Stimulated activated naive CD8-positive, alpha-beta T cell treated with anti-CD3 and anti-CD28 coated beads, Interleukin-15, Interleukin-2, amounts not matched to agents 100 U/mL and 50 U/mL, for 24 hours (primary cell): ENCODE data around the gene IFNA8.
"Not testable (repeated sequence)": the region's sequence is repeated elsewhere in the genome, so short reads cannot be mapped to it uniquely, and the experiment has no call there.

Source experiments
- ATAC-seq: fragments of 150-1000 bp; cut with Tn5 transposase; one replicate; pipeline ENCODE4 v1.10.0; 2021
- DNase-seq: peaks from one replicate; pipeline ENCODE4 v3.0.0; 2021

IFNA8 gene

DNA sequence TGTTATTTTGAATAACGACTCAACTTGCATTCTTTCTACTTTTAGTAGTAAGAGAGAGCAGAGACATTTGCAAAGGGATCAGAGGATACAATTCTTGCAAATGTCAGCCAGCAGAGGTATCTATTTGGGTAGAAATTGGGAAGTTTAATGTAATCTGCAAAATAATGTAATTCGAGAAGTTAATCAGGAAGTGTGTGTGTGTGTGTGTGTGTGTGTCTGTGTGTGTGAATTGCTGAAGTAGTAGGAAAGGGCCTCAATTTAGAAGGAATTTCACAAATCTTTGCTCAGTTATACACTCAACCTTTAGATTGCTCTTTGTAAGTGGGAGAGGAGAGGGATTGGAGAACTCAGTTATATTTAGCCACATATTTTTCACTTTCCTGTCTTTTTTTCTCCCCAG lies 20.3 kb downstream of the IFNA8 start:
- DNase-seq, result no peak
- ATAC-seq, result no peak

DNA sequence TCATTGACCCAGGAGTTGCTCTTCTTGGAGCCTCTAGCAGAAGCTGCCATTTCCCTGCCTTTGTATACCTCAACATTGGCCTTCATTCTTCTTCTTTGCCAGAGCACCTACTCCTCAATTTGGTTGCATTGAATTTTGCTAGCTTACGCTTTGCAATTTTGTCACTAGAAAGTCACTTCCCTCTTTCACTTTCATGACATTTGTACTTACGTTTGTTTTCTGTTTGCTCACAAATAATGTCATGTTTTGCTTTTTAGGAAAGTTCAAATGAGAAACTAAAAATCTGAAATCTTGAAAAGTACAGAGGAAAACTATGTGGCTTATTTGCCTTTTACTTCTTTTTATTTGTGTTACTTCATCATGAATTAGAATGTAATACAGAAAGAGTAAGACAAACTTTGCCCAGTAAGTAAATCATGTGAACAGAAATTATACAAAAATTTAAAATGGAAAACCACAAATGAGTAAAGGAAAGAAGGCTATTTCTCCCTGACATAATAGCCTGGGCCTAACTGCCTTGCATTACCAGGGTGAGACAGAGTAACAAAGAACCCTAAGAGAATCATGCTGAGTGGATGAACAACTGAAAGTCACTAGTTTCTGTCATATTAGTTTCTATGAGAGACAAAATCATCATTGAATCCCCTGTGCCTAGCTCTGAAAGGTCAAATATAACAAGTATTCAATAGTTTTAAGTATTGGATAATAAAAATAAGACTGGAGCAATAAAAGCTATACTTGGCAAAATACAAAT lies 23.9 kb downstream of the IFNA8 start:
- ATAC-seq (no peak), DNase-seq (no peak)

DNA sequence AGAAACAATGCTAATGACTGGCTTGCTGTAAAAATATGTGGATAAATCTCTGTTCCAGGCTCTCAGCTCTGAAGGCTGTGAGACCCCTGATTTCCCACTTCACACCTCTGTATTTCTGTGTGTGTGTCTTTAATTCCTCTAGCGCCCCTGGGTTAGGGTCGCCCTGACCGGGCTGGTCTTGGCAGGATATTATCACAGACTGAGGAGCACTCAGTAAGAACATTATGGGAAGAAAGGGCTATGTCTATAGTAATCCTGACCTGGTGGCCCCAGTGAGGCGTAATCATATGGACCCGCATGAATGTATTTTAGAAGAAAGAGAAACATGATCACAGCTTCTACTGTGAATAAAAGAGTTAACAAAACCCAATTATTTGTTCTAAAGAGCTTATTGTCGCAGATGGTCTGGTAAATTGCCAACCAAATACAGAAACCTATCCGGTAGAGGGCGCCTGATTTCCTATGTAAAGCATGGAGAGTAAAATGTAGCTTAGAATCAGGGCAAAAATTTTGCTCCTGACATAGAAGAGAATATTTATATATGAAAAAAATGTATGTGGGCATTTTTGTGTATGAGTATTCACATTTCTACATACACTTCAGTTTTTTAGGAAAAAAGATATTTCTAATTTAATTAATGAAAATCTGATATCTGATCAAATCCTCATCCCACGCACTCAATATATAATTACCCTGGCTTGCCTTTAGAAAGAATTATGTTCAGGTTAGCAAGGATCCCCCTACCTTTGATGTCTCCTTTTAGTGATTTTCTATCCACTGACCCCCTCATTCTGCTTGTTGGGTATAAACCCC lies 25.5 kb downstream of the IFNA8 start:
- ATAC-seq, result no peak
- DNase-seq, result peak; percentile 62

DNA sequence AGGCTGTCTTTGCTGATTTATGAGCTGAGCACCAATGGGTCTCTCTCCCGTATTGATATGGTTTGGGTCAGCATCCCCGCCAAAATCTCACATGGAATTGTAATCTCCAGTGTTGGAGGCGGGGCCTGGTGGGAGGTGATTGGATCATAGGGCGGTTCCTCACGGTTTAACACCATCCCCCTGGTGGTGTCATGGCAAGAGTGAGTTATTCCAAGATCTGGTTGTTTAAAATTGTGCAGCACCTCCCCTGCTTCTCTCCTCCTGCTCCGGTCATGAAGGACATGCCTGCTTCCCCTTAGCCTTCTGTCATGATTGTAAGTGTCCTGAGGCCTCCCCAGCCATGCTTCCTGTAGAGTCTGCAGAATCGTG lies 26.1 kb downstream of the IFNA8 start:
- not testable (repeated sequence) for DNase-seq, ATAC-seq

DNA sequence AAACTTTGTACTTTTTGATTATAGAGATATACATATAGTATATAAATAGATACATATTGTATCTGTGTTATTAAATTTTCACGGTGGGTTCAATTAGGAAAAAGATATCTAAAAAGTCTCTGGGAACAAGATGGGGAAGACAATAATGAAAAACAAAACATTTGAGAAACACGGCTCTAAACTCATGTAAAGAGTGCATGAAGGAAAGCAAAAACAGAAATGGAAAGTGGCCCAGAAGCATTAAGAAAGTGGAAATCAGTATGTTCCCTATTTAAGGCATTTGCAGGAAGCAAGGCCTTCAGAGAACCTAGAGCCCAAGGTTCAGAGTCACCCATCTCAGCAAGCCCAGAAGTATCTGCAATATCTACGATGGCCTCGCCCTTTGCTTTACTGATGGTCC lies 31.2 kb downstream of the IFNA8 start, which contains the start of gene IFNA1:
TSS of gene IFNA1 (plus strand) at position 301 of the 400 bp plus-strand sequence. CDS start at position 370, 69 bp downstream.
- ATAC-seq (no peak), DNase-seq (no peak)

DNA sequence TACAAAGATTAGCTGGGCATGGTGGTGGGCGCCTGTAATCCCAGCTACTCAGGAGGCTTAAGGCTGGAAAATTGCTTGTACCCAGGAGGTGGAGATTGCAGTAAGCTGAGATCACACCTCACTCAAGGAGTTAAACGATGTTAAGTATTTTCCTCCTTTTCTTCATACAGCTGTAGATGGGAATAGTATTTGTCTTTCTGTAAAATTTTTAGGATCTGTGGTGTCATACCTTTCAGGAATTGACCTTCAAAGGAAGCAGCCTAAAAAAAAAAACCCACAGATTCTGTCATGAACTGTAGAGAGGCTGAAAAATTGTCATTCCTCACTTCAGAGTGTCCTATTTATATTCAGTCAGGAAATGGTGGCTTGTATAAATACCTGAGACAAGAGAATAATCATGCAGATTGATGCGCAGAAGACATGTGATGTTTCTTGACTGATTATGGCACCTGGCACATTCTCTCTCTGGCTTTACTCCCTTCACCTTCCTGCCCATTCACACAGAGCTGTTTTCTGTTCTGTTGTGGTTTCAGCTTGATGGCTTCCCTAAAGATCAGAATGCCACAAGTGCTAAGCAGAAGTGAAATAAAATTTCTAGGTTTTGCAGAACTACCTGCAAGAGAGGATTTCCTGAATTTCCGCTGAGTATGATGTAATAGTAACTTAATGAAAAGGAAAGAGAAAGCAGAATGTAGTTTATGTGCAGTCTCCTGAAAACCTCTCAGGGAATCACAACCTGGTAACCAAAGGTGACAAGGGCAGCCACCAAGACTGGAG lies 35.1 kb downstream of the IFNA8 start:
- ATAC-seq, result peak; percentile 60
- DNase-seq, result no peak

DNA sequence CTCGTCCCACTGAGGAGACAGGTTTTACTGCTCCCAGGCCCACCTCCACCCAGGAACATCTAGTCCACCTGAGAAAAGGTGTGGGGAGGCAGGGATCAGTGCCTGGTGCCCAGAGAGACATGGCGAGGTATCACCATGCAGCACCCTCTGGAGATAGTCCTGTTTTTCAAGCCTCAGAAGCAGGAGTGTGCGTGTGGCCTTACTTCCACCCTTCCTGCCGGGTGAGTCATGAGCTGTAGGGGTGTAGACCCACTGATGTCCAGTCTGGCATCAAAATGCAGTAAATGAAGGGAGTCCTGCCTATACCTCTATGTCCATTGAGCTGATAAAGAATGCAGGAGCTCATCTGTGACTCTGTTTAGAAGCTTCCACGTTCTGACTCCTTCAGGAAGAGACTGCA lies 40.4 kb downstream of the IFNA8 start:
- not testable (repeated sequence) for ATAC-seq, DNase-seq

DNA sequence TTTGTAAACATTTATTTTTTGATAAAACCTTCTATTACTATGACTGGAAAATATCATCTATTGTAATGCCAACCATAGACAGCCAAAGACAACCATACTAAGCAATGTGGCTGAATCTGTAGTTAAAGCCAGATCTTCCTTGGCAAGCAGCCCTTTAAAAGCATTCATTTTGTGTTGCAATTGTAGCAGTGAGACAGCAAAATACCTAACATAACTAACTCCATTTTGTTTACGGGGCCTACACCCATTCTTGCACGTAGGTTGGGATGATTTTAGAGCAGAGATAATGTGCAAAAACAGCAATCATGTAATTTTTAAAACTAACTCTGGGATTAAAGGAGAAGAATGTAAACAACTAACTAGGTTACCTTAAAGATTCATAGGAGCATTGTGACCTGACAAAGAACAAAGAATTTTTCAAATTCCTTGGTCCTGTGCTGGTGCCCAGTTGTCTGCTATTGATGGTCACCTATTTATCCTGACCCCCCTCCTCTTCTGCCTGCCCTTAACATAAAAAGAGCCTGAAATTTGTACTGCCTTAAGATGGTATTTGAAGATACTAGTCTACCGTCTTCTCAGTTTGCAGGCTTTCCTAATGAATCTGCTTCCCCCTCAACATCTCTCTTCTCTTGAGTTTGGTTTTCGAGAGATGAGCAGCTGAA lies 41.9 kb downstream of the IFNA8 start:
- DNase-seq (no peak), ATAC-seq (no peak)

DNA sequence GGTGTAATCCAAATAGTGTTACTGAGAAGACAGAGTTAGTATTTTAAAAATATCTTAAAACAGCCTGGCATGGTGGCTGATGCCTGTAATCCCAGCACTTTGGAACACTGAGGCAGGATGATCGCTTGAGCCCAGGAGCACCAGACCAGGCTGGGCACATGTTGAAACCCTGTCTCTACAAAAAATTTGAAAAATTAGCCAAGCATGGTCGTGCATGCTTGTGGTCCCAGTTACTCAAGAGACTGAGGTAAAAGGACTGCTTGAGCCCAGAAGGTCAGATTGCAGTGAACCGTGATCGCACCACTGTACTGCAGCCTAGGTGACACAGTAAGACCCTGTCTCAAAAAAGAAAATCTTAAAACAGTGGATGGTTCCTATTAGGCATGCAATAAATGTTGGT lies 43.8 kb downstream of the IFNA8 start:
- ATAC-seq (no peak), DNase-seq (no peak)

DNA sequence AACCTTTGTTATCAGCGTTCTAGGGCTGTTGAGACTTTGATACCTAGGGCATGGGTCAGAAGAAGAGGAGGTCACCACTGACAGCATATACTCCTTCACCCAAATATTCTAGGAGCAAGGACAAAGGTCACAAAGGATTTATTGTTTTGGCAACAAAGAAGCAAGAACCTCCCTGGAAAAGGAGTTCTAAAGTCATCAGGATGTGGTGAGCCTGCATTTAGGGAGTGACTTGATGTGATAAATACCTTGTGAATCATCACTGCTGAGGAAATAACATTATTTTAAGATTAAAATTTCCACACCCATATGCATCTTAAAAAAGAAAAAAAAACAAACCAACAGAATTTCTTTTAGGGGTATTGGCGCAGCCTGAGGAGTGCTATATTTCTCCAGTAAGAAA lies 45.2 kb downstream of the IFNA8 start:
- DNase-seq (no peak), ATAC-seq (no peak)

DNA sequence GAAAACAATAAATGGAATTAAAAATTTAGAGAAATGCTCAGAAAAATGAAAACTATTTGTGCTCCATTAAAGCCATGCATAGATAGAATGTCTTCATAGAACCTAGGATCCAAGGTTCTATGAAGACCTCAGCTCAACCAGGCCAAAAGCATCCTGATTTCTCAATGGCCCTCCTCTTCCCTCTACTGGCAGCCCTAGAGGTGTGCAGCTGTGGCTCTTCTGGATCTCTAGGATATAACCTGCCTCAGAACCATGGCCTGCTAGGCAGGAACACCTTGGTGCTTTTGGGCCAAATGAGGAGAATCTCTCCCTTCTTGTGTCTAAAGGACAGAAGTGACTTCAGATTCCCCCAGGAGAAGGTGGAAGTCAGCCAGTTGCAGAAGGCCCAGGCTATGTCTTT lies 46.4 kb downstream of the IFNA8 start:
- ATAC-seq (peak; percentile 68), DNase-seq (no peak)
